GM18505 (cell line): ENCODE results near the gene OR5H14.
"Not testable (repeated sequence)": the region's sequence is repeated elsewhere in the genome, so short reads cannot be mapped to it uniquely, and the experiment has no call there.

ENCODE experiments used
- ATAC-seq: cut with Tn5 transposase; IDR thresholded peaks from one replicate; pipeline ENCODE4 v1.9.1; 2021; ENCODE audit not compliant: unreplicated experiment
- POLR2A ChIP-seq: IDR thresholded peaks from 4 replicates; pipeline ENCODE4 v1.6.1; 2011; ENCODE audit warnings: borderline replicate concordance; ENCODE audit not compliant: insufficient read depth, insufficient read length; ENCODE audit errors: extremely low read depth

OR5H14 gene

DNA sequence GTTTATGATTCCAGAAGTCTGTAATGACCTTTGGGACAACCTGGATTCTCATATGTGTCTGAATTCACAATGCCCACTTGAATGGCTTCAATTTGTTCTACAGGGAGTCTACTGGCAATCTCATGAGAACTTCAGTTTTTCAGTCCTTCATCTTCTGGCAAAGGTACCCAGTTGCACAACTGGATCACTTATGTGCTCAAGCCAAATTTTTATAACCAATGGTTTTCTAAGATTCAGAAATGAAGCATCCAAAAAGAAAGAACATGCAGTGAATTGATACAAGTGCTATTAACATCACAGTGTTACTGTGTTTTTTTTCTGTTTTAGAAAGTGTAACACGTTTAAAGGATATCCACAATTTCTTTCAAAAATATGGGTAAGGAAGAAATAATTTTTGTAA lies at the start of gene OR5H14:
OR5H14 (plus strand) TSS at position 301 of the 400 bp plus-strand sequence. CDS start 1,907 bp downstream, outside the sequence.
- ATAC-seq: no peak
- TF ChIP-seq POLR2A: no peak

DNA sequence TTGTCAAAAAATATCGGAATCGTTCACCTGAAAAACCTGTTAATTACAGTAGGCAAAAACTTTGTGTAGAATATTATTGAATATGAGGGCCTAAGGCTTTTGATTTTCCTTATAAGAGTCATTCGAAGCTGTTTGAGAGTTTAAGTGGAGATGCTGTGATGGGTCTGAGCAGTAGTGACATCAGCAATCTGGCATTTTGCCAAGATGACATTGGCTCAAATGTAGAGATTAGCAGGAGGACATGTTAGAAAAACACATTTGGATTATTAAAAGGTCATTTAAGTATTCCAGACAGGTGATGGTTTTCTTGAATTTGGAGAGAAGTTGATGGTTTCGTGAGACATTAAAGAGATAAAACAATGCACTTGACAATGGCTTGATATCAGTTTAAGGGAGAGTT lies 47.4 kb upstream of the OR5H14 start:
- no peak for TF ChIP-seq POLR2A
- no peak for ATAC-seq

DNA sequence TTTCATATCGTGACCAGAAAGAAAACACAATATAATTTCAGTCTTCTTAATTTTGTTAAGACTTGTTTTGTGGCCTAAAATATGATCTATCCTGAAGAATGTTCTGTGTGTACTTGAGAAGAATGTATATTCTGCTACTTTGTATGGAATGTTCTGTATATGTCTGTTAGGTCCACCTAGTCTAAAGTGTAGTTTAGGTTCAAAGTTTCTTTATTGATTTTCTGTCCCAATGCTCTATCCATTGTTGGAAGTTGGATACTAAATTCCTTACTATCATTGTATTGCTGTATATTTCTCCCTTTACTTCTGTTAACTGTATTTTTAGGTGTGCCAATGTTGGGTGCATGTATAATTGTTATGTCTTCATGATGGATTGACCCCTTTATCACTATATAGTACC lies 39.1 kb upstream of the OR5H14 start:
- ATAC-seq: no peak
- no peak for TF ChIP-seq POLR2A

DNA sequence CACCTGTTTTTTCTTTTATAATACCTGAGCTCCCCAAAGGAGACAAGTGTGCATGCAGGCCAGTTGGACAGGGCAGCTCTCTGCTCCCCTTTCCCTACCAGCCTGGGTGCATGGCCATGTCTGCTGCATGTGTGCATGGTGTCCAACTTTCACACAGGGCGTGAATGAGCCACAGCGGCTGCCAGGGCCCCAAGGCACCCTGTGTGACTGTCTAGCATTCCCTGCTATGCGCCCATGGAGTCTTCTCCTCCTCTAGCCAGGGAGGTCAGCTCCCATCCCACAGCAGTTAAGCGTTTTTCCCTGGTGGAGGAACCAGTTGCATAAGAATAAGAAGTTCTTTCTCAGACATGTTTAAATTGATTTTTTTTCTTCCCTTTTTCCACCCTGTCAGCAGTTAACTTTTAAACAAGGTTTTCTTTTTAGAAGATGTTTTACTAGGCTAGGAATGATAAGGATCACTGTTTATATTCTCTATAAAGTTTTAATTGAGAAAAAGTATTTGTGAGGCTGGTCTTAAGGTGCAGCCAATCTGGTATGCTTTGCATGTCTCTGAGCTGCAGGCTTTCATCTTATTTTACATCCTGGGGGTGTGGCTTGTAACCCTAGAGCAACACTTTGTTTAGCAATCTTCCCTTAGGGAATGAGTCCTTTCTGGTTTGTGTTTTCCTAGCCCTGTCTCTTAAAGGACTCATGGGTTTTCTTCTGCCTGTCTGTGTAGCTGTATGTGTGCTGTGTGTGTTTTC lies 37.3 kb upstream of the OR5H14 start:
- no peak for TF ChIP-seq POLR2A
- no peak for ATAC-seq

DNA sequence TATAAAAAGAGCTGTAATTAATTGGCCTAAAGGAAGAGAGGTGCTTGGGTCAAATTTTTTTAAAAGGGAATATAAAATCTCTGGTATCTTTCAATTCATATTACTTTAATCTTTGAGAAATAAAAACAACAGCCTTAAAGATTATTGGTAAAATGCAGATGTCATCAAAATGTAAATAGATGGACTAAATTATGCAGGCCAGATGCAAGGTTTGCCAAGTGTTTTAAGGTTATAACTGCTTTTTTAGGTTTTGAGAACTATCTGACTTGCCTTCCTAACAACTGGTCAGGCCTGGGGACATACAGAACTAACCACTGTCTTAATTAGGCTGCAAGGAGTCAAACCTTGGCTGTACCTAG lies 36.8 kb upstream of the OR5H14 start:
- no peak for ATAC-seq
- TF ChIP-seq POLR2A: no peak

DNA sequence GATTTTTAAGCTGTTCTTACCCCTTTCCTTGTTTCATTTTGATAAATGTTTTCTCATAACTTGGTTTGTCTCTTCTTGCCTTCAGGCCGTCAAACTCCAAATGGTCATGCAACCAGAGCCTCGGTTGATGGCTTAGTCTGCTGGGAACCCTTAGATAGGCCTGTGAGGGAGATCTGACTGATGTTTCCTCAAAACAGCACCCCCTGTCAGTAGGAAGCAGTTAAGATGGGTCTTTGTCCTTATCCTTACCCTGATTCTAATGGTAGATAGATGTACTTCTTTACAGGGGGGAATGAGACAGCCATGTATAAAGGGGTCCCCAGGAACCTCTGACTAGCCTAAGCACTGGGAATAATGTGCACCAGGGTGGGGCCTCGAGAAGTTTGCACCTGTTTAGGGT lies 33.0 kb upstream of the OR5H14 start:
- no peak for TF ChIP-seq POLR2A
- ATAC-seq: no peak

DNA sequence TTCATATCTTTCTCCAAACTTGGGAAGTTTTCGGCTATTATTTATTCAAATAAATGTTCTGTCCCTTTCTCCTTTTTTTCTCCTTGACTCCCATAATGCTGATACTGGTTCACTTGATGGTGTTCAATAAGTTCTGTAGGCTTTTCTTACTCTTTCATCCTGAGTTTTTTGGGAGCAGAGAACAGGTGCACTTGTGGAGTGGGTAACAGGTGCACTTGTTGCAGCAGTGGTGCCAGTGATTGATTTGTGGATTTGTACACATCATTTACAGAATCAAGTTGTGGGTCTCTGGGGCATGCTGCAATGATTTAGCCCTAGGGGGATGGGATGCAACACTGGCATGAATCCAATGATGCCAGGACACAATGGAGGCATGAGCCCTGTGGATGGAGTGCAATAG lies 31.6 kb upstream of the OR5H14 start:
- TF ChIP-seq POLR2A: no peak
- no peak for ATAC-seq

DNA sequence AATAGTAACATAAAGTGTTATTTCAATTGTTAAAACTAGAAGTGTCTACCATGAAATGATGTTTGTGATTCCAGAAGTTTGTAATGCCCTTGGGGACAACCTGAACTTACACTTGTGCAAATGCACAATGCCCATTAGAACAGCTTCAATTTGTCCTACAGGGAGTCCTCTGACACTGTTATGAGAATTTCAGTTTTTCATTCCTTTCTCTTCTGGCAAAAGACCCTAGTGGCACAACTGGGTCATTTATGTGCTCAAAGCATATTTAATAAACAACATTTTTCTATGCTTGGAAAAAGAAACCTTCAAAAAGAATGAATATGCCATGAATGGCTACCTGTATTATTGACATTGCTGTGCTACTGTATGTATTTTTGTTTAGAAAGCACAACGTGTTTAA lies 16.9 kb upstream of the OR5H14 start, which contains the start of gene OR5H1:
OR5H1 (plus strand) TSS at position 301 of the 400 bp plus-strand sequence. CDS start 1,977 bp downstream, outside the sequence.
- ATAC-seq: no peak

DNA sequence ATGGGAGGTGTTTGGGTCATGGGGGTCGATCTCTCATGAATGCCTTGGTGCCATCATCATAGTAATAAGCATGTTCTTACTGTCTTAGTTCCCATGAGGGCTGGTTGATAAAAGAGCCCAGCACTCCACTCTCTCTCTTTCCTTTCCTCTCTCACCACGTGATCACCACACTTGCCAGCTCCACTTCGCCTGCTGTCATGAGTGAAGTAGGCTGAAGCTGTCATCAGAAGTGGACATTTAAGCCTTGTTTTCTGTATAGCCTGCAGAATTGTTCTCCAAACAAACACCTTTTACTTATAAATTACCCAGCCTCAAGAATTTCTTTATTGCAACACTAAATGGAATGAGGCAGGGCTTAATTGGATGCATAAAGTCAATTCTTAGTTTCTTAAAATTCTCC lies 10.6 kb upstream of the OR5H14 start:
- no peak for TF ChIP-seq POLR2A
- no peak for ATAC-seq

More for the DNA sequence above, 16.9 kb upstream of the OR5H14 start, which contains the start of gene OR5H1:
- TF ChIP-seq POLR2A: no peak

DNA sequence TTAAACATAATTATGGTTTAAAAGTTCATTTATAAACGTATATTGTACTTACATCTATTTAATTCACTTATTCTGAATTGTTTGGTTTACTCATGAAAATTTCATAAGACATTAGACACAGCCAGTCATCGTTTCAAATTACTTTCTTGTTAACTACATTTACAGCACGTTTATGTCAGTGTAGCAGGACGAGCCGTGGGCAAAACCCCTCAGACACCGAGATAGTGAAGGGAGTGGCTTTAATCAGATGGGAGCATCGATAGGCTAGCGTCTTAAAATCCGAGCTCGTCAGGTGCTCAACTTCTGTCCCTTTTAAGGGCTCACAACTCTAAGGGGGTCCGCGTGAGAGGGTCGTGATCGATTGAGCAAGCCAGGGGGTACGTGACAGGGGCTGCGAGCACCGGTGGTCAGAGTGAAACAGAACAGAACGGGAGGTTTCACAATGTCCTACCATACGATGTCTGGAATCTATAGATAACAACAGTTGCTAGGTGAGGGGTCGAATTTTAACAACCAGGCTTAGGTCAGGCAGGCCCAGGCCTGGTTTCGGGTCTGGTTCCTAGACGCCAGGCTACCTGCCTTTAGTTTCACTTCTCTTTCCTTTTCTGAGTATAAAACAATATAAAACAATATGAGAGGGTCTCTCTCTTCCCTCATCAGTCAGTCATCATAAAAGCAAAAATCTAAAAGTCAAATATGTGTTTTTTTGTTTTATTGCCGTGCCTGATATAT lies 9.3 kb upstream of the OR5H14 start:
- not testable (repeated sequence) for ATAC-seq

DNA sequence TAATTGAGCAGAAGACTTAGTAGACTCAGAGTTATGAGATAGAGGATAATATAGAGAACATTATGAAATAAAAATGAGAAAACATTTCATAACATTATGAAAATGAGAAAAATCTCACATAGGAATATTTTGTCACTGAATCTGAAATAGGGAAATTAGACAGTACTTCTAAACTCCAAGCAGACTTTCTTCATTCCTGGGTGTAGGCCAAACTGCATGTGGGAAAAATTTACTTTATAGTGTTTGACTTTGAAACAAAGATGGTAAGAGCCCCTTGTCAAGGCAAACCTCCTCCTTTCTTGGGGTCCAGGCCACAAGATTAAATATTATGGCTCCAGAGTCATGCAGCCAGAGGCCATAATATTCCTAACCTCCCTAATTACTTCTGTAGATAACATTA lies 6.7 kb upstream of the OR5H14 start:
- TF ChIP-seq POLR2A: no peak
- no peak for ATAC-seq

DNA sequence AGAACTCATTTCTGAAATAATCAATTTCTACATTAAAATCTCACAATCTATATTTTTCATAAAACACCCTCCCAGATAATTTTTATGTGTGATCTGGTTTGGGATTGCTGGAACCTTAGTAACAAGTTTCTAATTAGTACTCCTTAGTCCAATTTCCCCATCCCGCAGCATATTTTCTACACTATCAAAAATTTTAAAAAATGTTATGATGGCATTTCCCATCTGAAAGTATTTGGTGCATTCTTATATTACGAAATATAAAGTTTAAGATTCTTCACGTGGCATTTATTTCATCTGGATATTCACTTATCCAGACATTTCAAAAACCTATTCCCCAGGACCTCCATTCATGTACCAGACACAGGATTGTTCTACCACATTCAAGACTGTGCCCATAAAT lies 1.5 kb downstream of the OR5H14 start:
- TF ChIP-seq POLR2A: no peak
- no peak for ATAC-seq

DNA sequence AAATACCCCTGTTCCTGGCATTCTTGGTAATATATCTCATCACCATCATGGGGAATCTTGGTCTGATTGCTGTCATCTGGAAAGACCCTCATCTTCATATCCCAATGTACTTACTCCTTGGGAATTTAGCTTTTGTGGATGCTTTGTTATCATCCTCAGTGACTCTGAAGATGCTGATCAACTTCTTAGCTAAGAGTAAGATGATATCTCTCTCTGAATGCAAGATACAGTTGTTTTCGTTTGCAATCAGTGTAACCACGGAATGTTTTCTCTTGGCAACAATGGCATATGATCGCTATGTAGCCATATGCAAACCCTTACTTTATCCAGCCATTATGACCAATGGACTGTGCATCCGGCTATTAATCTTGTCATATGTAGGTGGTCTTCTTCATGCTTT lies 2.2 kb downstream of the OR5H14 start:
- ATAC-seq: not testable (repeated sequence)

DNA sequence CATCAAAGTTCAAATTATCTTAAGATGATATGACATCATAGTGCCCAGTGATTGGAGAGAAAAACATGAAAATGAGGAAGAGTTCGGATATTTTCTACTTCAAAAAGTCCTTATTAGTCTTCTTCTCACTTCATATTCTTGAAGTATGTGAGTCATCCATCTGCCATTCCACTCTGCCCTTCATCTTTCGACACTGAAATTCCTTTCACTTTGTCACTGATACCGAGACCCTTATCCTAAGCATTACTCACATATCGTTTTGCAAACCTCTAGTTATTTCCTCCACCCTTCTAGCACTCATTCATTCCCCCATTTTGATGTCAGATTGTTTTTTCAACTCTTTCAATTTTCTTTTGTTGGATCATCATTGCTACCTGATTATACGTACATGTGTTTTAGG lies 4.0 kb downstream of the OR5H14 start:
- no peak for TF ChIP-seq POLR2A
- no peak for ATAC-seq
